Stimulated activated naive CD8-positive, alpha-beta T cell treated with anti-CD3 and anti-CD28 coated beads, Interleukin-15, Interleukin-2, amounts not matched to agents 100 U/mL and 50 U/mL, for 24 hours (primary cell): ENCODE results near the gene SENP1.

Source experiments
- ATAC-seq: fragments of 150-1000 bp; cut with Tn5 transposase; one replicate; pipeline ENCODE4 v1.10.0; 2021
- DNase-seq: peaks from one replicate; pipeline ENCODE4 v3.0.0; 2021

SENP1 gene

DNA sequence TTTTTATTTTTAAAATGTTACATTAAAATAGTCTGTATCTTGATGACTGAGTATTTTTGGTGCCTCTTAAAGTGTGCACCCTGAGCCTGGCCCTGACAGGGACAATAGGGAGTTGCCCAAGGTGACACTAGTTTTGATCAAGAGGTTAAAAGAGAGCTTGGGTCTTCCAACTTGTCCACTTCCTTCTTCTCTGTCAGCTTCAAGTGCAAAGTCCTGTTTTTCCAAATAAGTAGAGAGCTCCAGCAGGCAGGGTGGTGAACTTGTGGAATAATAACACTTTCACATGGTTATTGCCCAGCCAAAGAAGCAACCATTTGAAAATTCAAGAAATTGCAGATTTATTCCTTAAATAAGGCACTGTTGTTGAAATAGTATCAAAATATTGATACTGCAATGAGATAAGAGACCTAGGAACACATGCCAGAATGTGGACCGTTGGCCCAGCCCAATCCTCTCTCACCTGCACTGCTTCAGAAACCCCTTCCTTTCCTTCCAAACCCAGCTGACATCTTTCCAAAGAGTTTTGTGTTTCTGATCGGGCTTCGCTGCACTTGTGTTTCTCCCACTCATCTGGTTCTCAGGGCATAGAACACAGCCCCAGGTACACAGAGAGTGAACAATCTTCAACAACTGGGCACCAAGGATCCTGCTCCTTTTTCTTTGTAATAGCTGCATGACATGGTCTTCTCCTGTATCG is 87.8 kb downstream of the SENP1 start:
- DNase-seq (no peak), ATAC-seq (no peak)

DNA sequence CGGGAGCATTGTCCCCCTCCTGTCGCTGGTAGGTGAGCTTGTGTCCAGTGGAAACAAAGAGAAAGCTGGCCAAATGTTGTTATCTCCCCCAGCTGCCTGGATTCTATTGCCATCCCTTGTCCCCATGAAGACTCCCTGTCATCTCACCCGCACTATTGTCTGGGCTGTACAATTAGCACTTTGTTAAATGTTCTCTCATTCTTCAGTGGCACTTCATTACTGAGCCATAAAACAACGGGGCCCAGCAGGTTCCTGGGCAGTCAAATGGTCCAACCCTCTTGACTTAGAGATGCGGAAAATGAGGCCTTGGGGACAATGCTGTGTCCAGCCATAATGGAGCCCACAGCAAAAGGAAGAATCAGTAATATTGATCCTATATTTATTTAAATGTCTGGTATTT is 88.4 kb downstream of the SENP1 start:
- ATAC-seq: no peak
- DNase-seq: no peak

DNA sequence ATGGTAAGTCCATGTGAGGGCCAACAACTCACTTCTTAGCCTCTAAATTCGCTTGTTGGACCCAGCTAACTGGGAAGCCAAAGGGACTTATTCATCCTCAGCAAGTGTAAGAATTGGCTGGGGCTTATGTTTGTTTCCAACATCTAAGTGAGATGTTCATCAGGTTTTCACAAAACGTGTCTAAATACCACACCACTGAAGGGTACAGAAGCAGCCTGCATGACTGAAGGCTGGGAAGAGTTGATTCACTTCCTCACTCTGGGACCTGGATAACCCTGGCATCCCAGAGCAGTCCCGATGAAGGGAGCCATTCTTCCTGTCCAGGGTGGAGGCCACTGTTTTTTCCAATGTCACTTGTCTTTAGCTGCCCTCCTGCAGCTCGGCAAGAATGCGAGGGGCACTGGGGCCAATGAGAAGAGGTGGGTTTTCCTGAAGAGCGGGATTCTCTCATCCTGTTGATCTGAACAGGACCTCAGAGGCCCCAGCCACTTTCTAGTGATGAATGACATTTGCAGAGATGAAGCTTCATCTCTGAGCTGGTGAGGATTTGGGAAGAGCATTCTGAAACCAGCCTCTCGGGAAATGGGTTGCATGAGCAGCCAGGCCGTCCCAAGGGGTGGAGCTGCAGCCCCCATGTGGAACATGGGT is 89.4 kb downstream of the SENP1 start:
- DNase-seq (no peak), ATAC-seq (no peak)

DNA sequence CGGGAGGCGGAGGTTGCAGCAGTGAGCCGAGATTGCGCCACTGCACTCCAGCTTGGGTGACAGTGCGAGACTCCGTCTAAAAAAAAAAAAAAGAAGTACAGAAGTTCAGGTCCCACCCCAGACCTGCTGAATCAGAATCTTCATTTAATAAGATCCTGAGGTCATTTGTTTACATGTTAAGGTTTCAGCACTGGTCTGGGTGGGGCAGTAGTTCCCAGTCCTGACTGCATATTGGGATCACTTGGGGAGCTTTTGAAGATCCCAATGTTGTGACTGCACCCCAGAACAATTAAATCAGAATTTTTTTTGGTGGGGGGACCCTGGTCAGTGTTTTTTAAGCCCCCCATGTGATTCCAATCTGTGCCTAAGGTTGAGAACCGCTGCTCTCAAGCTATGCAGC is 89.9 kb downstream of the SENP1 start:
- DNase-seq (no peak), ATAC-seq (no peak)

DNA sequence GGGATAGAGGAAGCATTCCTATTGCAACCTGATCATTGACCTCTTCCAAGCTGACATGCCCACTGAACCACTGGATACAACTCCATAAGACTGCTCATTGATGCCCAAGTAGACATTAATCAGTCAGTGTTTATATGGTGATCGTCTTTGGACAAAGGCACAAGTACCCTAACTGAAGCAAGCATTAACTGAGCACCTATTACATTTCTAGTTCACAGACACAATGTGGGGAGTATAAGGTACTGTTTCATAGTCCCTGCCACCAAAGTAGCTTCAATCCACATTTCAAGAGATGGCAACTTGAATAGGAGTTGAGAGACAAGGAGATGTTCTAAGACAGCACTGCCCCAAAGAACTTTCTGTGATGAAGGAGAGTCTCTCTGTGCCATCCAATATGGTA is 90.8 kb downstream of the SENP1 start:
- ATAC-seq (no peak), DNase-seq (no peak)

DNA sequence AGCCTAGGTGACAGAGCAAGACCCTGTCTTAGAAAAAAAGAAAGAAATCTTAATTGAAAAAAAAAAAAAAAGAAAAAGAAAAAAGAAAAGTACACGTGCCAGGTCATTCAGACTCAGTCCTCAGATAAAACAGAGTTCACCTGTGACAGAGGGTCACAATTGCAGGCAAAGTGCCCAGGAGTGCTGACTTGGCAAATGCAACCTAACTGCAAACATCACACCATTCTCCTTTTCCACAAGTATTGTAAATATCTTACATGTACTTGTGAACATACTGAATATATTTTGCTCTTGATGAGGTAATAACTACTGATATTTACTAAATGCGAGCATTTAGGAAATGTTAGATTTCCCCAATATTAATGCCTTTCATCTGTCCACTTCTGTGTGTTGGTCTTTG is 92.6 kb downstream of the SENP1 start:
- ATAC-seq (no peak), DNase-seq (no peak)

DNA sequence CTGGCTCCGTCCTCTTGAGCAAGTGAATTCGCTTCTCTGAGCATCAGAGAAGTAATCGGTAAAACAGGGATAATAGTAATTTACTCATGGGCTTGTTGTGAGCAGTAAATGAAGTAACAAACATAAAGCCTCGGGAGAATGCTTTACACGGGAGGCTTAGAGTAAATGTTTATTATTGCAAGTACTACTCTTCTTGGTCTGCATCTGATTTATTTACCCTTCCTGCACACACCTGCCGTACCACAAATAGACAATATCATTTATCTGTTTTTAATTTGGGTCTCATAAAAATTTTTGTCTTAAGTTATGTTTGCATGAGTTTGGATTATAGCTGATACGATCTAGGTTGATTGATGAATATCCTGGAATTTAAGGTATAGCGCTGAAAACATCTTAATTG is 93.8 kb downstream of the SENP1 start:
- DNase-seq (no peak), ATAC-seq (no peak)

DNA sequence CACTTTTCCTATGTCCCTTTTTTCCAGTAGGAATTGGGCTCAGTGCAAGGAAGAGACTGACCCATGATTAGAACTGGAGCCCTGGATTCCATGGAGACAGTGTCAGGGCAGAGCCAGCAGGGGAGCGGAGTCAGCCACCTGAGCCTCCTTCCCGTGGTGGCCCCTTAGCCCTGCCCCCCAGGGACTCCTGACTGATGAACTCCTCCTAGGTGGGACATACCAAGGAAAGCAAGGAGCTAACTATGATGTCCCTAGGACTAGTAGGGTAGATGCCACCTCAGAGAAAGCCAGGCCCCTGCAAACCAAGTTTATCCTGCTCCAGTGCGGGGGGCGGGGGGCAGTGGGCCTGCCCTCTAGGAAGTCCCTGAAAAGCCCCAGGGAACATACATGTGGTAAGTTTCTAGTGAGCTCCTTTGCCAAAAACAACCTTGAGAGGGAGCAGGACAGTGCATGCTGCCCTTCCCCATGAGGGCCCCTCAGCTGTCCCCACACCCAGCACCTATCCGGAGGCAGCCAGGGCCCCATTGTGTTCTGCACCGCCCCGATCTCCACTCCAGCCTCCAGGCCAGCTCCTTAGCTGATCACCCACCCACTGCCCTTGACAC is 95.4 kb downstream of the SENP1 start:
- ATAC-seq (no peak), DNase-seq (no peak)

DNA sequence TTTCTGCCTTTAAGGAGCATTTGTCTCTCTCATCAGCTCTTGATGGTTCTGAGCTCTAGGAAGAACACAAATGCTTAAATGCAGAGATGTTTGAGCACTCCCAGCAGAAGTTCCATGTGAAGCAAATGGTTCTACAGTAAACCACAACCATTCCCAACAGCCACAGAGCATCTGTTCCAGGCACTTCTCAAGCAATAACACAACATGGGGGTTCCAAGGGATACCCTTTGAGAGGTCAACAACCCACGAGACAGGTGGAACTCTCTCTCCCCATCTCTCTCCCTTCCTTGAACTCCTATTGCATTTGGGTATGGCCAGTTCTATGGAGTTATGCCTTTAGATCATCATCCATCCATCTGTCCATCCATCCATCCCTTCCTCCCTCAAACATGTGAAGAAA is 96.4 kb downstream of the SENP1 start:
- DNase-seq (no peak), ATAC-seq (no peak)

DNA sequence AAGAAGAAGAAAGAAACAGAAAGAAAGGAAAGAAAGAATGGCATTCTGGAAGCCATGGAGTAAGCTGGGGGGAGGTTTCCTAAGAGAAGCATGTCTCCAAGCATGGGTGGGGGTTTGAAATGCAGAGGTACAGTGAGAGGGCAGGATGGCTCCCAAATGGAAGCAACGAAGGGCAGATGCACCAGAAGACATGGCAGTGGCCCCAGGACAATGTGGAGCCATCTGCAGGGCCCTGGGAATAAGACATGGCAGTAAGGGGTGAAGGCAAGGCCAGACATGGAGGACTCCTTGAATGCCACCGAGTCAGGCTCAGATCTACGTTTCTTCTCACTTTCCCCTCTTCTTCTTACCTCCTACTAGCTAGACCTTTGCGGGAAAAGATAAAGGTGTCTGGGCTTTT is 96.9 kb downstream of the SENP1 start:
- DNase-seq: no peak
- no peak for ATAC-seq

DNA sequence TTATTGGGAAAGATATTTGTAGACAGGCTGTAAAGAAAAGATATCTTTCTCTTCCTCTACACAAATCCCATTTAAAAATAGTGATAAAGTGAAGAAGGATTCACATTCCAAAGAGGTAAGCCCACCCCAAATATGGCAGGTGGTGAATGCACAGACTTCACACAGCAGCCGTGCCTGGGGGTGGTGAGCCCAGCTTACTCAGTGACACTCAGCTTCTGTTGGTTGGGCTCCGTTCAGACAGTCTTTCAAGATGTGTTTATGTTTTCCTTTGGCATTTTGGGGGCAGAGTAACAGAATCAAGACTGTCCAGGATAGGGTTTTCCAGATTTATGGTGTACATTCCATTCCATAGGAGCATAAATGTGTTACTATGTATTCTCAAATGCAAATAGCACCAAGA is 97.5 kb downstream of the SENP1 start:
- ATAC-seq (no peak), DNase-seq (no peak)

DNA sequence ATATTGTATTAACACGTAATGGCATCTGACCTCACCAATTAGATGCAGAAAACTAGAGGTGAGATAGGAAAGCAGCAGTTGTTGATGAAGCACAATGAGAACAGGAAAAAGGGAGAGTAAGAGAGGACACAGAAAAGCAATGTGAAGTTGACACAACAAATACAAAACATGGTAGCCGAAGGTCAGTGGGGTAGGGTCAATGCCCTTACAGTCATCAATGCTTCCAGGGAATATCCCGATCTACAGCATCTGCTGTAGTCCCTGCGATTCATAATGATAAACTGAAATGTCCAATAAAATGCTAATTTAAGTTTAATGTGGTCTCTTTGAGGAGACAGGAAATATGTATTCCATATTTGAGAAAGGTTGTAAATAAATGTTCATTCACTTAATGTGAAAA is 98.7 kb downstream of the SENP1 start:
- ATAC-seq (no peak), DNase-seq (no peak)

DNA sequence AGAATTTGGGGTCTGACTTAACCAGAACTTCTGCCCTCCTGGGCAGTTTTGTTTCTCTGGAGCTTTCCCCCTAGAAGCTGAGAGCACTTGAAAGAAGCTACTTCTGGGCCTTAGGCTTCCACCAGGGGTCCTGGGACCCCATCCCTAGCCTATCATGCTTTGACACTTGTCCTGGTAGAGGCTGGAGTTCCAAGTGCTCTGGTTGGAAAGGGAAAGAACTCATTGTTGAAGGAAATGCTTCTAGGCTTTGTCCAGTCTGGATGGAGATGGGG is 100.2 kb downstream of the SENP1 start:
- ATAC-seq (no peak), DNase-seq (no peak)

DNA sequence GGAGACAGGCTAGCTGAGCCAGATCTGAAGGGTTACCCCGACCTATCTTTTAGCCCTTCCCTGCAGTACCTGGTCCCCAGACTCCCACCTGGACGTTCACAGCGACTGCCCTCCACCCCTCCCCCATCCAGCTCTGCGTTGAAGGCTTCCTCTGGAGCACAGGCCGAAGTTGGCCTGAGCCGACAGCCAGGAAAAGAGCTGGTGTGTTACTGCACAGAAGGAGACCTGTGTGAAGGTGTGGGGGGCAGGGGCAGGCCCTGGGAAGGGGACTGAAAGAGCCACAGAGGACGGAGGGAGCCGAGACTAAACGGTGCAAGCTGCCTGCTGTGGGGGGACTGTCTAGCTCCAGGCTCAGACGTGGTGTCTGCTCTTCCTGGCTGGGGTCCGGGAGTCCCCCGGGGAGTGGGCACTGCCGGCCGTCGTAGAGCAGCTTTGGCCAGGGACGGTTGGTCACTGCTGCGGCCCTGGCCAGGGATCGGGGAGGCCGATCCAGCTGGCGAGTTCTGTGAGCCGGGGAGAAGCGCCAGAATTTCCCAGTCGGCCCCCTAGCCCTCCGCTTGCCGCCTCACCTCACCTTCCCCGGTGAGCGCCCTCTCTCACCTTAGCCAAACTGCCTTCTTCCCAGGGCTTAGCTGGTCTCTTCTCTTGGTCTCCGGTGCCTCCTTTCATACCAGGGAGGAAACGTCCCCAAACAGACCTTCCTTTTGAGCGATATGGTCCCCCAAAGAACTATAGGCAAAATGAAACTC is 100.7 kb downstream of the SENP1 start:
- DNase-seq (no peak), ATAC-seq (no peak)

DNA sequence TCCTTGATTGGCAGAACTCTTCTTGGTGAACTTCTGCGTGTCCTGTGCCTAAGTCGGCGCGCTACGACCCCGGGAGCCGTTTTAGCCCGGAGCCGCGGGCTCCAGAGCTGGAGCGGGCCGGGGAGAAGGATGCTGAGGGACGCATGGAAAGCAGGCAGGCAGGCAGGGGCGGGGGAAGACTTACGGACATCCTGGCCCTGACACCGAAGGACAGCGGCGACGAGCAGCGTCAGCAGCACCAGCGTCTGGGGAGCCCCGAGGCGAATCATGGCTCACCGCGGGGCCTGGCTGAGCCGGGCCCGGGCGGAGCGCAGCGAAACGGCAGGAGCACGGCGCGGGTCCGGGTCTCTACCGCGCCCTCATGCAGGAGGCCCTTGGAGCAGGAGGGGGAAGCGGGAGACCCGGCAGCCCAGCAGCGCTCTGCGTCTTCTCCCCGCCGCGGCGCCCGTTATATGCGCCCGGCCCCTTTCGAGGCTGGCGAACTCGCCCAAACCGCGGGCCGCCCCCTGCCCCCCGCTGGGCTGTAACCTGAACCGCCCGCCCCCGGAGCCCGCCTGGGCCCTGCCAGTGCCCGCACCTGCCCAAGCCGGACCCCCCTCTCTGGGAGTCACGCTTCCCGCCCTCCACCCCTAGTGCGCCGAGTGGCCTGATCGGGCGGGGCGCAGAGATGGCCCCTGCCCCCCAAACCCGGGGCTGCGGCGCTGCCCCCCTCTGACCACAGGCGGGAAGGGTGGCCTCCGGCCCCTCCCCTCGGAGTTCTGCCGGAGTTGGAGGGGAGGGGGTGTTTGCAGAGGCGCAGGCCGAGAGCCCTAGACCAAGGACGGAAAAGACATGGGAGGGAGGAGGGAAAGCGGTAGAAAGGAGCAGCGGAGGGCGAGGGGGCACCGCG is 101.6 kb downstream of the SENP1 start, which contains the start of gene COL2A1:
Gene COL2A1, minus strand, starts transcription at position 424 of the 889 bp plus-strand sequence. Its CDS starts 155 bp downstream, at position 269.
- peak; percentile 45 for ATAC-seq
- peak; percentile 39 for DNase-seq

DNA sequence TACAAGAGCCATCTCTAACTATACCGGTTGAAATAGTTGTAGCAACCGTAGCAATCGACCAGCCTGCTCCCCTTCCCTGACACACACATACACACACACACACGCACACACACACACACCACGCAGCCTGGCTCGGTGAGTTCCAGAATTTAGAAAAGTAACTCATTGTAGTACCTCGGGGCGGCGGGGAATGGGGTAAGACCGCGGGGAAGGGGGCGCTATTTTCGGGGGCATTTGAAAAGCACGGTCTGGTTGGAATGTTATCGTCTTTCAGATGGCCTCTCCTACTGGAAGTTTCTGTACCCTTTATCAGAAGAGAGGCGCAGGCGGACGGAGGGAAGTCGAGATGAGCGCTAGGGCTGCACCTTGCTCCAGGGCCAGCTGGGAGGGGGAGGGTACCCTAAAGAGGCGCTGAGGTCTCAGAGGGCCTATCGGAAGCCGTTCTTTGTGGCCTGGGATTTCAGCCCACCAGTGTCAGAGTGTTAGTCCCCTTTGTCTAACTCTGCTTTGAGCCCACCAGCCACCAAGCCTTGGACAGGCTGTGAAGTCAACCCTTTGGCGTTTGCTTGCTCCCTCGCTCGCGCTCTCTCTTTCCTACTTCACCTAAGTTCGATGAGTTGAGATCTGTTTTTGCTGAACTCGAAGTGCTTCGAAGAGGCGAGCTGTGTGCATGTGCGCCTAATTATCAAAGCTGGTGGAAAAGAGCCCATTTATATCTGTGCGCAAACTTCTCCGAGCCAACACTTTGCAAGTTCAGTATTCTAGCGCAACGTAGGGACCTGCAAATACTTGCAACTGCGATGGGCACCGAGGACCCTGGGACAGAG is 102.4 kb downstream of the SENP1 start:
- ATAC-seq (no peak), DNase-seq (no peak)

DNA sequence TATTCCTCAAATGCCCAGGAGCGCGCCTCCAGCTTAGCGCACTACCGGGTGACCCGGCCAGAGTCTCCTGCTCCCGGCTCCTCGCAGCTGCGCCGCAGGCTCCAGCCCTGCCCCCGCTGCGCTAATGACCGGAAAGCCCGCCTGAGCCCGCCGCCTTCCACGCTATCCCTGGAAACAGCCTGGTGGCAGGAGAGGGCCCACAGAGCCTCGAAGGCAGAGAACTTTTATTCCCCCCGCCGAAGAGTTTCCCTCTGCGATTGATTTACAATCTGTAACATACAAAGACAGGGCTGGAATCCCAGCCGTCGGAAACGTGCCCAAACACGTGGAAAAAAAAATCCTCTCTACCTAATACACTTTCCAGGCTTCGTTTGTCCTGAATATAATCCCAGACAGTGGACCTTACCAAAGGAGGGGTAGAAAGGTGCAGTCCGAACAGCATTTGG is 103.1 kb downstream of the SENP1 start:
- ATAC-seq (no peak), DNase-seq (no peak)

DNA sequence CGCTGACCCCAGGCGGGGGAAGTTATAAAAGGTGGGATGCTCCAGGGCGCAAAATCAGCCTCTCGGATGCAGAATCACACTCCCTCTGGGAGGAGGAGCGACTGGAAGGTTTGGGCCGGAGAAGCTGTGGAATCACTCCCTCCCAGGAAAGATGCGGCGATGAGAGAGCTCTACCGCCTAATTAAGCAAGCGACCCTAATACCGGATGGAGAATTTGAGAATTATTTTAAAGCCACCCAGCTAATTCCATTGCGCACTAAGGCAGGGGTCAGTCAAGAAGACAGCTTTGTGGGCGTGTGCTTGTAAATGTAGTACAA is 103.5 kb downstream of the SENP1 start:
- DNase-seq: no peak
- ATAC-seq: no peak

DNA sequence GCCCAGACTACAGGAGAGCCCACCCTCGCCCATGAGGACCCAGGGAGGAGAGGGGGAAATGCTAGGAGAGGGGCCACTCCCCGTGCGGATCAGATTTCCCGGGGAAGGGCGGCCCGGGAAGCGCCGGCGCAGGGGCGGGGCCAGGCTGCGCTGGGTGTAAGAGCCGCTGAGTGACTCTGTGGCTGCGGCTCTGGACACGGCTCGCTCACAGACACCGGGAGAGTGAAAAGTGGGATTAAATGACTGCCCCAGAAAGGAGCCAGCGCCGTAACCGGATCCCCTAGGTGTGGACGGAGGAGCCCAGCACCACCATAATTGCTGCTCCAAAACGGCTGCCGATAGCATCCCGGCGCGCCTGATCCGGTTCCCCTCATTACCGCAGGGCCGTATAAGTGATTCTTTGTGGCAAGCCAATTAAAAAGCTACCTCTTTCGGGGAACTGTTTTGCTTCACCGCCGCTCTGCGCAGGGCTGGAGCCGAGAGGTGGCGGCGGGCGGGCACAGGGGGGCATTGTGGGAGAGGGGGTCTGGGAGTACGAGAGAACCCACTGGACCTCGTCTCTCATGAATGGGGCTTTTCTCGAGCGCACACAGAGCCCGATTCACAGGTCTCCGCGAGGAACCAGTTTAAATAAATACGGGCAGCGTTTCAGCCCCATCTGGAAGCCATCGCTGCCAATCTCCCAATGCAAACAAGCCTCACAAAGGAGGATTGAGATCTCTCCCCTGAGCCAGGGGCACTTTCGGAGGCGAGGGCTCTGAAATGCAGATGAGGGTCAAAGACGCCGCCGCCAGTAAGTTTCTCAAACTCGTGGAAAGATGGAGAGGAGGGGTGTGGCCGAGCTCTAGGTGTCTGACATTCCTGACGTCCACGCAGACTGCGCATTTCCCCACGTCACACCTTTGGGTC is 104.1 kb downstream of the SENP1 start:
- DNase-seq (no peak), ATAC-seq (no peak)

DNA sequence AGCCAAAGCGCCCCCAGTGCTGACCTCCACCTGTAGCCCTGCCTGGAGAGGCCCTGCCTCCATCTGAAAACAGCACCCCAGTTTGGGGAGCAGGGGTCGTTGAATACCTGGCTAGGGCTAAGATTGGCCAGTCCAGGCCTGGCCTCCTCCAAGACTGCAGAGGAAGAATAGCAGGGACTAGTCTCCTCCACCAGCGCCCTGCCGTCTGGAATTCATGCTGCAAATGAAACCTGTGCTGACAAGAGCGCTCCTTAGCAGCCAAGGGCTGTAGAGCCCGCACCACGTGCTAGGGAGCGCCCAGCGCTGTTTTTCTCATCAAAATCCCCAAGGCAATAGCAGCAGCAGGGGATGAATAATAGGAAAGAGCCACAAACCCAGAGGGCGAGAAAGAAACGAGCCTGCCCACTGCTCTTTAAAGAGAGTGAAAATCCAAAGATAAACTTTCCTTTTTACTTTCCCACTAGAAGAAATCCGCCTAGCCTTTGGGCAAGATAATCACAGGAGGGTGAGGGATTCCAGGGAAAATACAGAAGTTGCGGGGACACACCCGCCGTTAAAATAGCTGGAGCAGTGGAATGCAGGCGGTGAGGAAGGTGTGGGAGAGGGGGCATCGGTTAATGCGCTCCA is 104.9 kb downstream of the SENP1 start:
- ATAC-seq (peak; percentile 26), DNase-seq (no peak)
